ENCODE data around the gene ALDH2.

ALDH2 gene

DNA sequence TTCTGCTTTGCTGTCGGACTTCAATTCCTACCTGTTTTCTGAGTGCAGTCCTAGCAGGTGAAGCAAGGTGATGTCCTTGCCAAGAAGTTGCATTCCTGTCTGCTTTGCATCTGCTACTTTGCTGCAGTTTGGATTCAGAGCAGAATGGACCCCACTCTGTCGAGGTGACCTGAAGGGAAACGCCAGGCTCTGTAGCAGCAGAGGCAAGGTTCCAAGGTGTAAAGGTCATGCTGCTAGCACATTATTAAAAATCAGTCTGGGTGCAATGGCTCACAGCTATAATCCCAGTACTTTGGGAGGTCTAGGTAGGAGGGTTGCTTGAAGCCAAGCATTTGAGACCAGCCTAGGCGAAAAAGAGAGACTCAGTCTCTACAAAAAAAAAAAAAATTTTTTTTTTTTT is 17.3 kb upstream of the ALDH2 start:
- no peak overlapping the region for H3K4me3 ChIP-seq (ENCODE audit: control insufficient read depth, low read depth, low read length)
- TF ChIP-seq, protein P1, sequence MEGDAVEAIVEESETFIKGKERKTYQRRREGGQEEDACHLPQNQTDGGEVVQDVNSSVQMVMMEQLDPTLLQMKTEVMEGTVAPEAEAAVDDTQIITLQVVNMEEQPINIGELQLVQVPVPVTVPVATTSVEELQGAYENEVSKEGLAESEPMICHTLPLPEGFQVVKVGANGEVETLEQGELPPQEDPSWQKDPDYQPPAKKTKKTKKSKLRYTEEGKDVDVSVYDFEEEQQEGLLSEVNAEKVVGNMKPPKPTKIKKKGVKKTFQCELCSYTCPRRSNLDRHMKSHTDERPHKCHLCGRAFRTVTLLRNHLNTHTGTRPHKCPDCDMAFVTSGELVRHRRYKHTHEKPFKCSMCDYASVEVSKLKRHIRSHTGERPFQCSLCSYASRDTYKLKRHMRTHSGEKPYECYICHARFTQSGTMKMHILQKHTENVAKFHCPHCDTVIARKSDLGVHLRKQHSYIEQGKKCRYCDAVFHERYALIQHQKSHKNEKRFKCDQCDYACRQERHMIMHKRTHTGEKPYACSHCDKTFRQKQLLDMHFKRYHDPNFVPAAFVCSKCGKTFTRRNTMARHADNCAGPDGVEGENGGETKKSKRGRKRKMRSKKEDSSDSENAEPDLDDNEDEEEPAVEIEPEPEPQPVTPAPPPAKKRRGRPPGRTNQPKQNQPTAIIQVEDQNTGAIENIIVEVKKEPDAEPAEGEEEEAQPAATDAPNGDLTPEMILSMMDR (IDR thresholded peaks at IDR 0.05; ENCODE audit: control insufficient read depth, insufficient read depth, low read depth, low read length, missing control alignments), result no peak

DNA sequence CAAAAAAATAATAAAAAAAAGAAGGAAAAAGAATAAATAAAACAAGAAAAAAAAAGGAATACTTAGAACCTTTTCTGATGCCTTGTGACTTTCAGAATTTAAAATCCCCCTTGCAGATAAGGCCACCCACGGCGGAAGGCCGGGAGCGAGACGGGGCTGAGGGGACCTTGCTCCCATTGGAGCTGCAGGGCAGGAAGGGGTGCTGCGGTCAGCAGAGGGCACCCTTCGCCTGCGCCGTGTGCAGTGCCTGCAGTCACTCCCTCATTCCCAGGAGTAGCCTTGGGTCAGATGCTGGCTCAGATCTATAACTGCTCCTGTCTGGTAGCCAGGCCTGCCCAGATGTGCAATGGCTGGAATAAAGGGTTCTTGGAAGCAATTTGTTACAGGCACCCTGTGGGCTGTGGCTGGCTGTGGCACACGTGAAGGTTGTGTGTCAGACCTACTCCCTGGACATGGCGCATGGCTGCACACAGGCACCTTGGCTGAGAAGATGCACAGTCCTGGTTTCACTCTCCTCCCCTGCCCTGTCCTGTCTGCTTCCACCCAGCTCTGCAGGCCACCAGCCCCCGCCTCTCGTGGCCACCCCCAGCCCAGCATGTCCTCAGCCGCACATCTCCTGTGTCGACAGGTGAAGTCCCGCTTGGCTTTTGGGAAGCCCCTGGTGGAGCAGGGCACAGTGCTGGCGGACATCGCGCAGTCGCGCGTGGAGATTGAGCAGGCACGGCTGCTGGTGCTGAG is 13.4 kb upstream of the ALDH2 start:
- DNase-seq (ENCODE audit: low read depth), result peak; percentile 11
- TF ChIP-seq, protein P1 (IDR thresholded peaks at IDR 0.05; ENCODE audit: control insufficient read depth, insufficient read depth, low read depth, low read length, missing control alignments), result peak; percentile 84
- H3K4me3 ChIP-seq (ENCODE audit: control insufficient read depth, low read depth, low read length), result no peak overlapping the region

More for the DNA sequence above, 17.3 kb upstream of the ALDH2 start:
- DNase-seq (ENCODE audit: low read depth), result no peak

DNA sequence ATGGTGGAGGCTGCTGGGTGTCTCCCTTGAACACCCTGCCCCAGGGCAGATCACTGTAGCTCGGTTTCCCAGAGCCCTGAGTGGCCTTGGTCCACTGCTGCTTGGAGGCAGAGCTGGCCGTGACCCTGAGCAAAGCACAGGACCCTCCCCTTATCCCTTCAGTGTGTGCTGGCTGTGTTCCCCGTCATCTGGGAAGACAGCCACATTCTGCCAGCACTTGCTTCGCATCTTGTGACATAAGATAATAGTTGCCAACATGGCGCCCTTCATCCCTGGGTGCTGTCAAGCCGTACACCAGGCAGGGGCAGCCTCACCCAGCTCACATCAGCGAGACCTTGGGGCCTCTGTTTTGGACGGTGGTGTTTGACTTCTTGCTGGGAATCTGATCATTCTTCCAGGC is 12.1 kb upstream of the ALDH2 start:
- DNase-seq (ENCODE audit: low read depth), result no peak
- TF ChIP-seq, protein P1 (IDR thresholded peaks at IDR 0.05; ENCODE audit: control insufficient read depth, insufficient read depth, low read depth, low read length, missing control alignments), result no peak
- H3K4me3 ChIP-seq (ENCODE audit: control insufficient read depth, low read depth, low read length), result no peak overlapping the region

DNA sequence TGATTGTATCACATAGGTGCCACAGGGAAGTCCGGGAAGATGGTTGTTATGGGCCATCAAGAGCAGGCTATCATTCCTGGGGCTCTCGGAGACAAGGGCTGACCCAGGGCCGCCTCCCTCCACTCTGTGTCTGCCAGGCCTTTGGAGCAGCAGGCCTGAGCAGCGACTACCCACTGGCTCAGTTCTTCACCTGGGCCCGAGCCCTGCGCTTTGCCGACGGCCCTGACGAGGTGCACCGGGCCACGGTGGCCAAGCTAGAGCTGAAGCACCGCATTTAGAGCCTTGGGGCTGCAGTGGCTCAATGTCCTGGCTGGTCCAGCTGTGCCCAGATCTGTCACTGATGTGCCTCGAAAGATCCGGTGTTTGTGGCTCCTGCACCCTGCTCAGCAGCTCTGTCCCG is 10.5 kb upstream of the ALDH2 start:
- TF ChIP-seq, protein P1 (IDR thresholded peaks at IDR 0.05; ENCODE audit: control insufficient read depth, insufficient read depth, low read depth, low read length, missing control alignments), result no peak
- H3K4me3 ChIP-seq (ENCODE audit: control insufficient read depth, low read depth, low read length), result no peak overlapping the region
- no peak for DNase-seq (ENCODE audit: low read depth)

DNA sequence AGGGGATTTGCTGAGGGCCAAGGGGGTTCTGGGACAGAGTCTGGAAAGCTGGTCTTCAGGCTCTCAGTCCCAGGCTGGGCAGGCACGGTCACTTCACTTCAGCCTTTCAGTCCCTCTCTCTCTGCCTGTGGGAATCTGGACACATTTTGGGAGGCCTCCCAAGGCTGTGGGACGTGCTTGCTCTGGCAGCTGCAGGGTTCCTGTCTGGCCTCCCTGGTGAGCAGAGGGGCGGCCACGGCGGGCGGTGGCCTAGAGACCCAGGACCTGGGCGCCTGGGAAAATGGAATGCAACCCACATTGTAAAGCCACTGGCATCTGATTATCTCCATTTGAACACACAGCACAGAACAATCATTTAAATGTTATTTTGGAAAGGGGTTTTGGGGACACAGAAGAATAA is 10.1 kb upstream of the ALDH2 start:
- TF ChIP-seq, protein P1 (IDR thresholded peaks at IDR 0.05; ENCODE audit: control insufficient read depth, insufficient read depth, low read depth, low read length, missing control alignments), result no peak
- H3K4me3 ChIP-seq (ENCODE audit: control insufficient read depth, low read depth, low read length), result no peak overlapping the region
- no peak for DNase-seq (ENCODE audit: low read depth)

DNA sequence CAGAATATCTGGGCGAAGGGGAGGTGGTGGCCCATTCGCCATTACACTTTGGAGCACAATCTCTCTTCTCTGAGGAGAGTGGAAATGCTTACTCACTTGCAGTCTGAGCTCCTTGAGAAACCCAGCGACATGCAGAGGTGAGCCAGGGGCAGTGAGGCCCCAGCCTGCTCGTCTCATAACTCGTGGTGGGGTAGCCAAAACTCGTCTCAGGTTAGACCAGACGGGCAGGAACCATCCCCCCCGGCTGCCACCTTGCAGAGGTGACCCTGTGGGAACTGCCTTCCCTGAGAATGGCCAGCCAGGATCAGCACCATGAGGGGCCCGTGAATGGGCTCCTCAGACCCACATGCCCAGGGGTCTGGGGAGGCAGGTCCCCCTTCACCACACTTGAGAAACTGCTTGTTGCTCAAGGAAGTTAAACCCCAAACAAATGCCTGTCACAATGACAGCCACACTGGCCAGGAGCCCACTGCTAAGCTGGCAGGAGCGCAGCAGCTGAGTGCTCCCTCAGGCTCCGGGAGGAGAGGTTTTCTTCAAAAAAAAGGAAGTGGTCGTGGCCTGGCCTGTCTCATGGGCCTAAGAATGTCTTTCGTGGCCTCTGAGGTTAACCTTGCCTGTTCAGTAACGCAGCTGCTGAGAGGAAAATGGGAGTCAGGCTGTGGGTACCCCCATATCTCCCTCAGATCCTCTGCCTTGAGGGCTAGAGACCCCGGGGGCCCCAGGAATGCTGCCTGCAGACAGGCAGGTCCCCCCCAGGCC is 9.2 kb upstream of the ALDH2 start:
- DNase-seq (ENCODE audit: low read depth), result no peak
- no peak overlapping the region for H3K4me3 ChIP-seq (ENCODE audit: control insufficient read depth, low read depth, low read length)
- TF ChIP-seq, protein P1 (IDR thresholded peaks at IDR 0.05; ENCODE audit: control insufficient read depth, insufficient read depth, low read depth, low read length, missing control alignments), result no peak
